Mononuclear cell (primary cell): ENCODE measurements around the gene TRPM3. TPM values are rescaled to one million over a fixed set of nuclear protein-coding genes. Genes with fewer than 3 reads are reported as not detected.

Experiments used
- H3K27me3 ChIP-seq: 2 replicates; pipeline ENCODE4 v1.6.0; 2011; ENCODE audit warnings: low read length, control low read depth; ENCODE audit not compliant: insufficient read depth
- H3K4me1 ChIP-seq: 2 replicates; pipeline ENCODE4 v1.5.1; 2011; ENCODE audit warnings: mild to moderate bottlenecking, low read length, control low read depth; ENCODE audit not compliant: insufficient read depth
- H3K4me3 ChIP-seq: 2 replicates; pipeline ENCODE4 v1.5.1; 2011; ENCODE audit warnings: mild to moderate bottlenecking, low read length, moderate library complexity
- H3K9me3 ChIP-seq: 2 replicates; pipeline ENCODE4 v1.5.1; 2011; ENCODE audit warnings: low read depth, mild to moderate bottlenecking, control low read depth, low read length
- total RNA-seq: library from RNA; depleted of rRNA; stranded (reverse); fragments of >200 nt; gene quantifications from one replicate; pipeline ENCODE4 v1.2.3, GENCODE V29; 2012

TRPM3 gene
- total RNA-seq, 1 donor = not detected

DNA sequence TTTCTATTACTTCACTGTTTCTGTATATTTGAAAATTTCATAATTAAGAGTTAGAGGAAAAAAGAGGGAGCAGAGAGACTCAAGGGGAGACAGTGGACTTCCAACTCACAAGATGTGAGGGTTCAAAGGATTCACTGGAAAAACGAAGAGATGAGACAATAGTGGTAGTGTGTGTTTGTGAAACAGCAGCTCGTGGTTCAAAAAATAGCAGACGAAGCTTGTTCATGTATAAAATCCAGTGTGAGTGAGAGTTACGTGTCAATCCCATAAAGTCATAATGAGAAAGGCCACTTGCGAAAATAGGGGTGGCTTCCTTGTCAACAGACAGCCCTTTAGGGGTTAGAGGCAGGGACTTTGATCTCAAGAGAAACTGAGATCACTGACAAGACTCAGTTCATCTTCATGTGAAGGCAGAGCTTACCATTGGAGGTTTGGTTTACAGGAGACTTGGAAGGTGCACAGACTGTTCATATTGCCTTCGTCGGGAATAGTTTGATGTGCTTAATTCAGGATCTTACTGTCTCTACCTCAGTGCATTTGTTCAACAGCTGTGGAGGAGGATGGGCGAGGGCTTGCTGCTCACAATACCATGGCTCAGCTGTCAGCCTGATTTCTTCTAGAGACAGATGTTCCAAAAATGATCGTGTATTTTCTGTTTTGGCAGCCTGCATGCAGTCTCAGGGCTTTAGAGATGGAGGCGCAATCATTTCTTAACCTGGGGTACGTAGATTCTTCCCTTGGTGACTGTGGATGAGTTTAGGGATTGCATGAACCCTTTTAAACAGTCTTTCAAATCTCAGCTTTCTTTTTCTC lies 601.3 kb downstream of the TRPM3 start:
- Histone ChIP-seq H3K9me3 (peaks cover 5% of the 10 kb centered on the region), H3K4me3 (no peak overlapping the region), H3K27me3 (no peaks in the 10 kb centered on the region), H3K4me1 (peaks cover 2% of the 10 kb centered on the region)

DNA sequence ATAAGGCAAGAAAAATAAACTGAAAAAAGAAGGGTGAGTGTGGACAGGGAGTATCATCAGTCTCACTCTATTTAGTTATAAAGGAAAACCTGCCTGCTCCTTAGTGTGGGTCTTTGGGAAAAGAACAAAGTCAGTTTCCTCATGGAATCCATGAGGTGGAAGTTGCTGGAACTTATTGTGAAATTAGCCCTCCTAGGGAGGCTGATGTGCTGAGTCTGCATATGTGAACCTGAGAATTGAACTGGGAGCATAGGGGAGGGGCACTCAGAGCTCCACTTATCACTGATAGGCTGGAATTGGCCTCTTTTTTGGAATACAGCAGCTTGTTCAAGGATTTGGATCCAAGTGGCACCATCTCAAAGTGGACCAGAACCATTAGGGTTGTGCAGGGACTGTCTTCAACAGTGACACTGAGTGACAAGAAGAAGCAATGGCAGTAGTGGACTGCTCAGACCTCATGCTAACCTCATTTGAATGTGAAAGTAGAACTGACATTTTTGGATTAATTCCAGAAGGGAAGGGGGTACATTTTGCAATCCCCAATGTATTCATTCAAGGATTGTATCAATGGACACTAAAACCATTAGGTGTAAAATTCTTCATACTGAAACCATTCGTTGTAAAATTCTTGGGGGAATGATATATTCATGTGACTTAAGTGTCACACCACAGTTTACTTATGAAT lies 603.4 kb downstream of the TRPM3 start:
- Histone ChIP-seq H3K4me3 (no peak overlapping the region), H3K9me3 (no peaks in the 10 kb centered on the region), H3K4me1 (no peaks in the 10 kb centered on the region), H3K27me3 (no peaks in the 10 kb centered on the region)

DNA sequence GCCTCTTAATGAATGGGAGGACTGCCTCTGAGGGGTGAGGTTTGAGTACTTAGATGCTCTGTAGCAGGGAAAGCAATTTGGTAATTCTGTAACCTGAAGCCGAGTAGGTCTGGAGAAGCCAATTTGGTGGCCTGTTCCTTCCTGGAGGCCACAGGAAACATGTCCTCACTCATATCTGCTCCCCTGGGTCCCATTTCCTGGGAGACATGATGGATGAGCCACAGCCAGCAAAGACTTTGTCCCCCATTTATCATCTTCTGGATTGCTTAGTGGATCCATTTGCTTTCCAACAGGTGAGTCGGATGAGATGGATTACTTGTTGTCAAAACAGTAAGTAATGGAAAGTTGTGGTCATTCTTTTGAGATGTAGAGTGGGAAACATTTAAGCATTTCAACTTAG lies 607.1 kb downstream of the TRPM3 start:
- no peak overlapping the region for H3K4me3 ChIP-seq
- H3K27me3 ChIP-seq = no peaks in the 10 kb centered on the region
- no peaks in the 10 kb centered on the region for H3K9me3 ChIP-seq
- no peaks in the 10 kb centered on the region for H3K4me1 ChIP-seq

DNA sequence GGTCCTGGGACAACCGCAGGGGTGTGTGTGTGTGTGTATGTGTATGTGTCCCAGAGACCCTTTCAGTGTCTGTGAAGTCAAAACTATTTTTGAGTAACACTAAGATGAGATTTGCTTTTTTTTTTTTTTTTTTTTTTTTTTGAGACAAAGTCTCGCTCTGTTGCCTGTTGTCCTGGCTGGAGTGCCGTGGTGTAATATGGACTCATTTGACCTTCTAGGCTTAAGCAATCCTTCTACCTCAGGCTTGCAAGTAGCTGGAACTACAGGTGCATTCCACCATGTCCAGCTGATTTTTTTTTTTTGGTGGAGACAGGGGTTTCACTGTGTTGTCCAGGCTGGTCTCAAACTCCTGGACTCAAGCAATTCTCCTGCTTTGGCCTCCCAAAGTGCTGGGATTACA lies 609.6 kb downstream of the TRPM3 start:
- H3K27me3 ChIP-seq = no peaks in the 10 kb centered on the region
- H3K9me3 ChIP-seq = no peaks in the 10 kb centered on the region
- H3K4me3 ChIP-seq = no peak overlapping the region
- no peaks in the 10 kb centered on the region for H3K4me1 ChIP-seq

DNA sequence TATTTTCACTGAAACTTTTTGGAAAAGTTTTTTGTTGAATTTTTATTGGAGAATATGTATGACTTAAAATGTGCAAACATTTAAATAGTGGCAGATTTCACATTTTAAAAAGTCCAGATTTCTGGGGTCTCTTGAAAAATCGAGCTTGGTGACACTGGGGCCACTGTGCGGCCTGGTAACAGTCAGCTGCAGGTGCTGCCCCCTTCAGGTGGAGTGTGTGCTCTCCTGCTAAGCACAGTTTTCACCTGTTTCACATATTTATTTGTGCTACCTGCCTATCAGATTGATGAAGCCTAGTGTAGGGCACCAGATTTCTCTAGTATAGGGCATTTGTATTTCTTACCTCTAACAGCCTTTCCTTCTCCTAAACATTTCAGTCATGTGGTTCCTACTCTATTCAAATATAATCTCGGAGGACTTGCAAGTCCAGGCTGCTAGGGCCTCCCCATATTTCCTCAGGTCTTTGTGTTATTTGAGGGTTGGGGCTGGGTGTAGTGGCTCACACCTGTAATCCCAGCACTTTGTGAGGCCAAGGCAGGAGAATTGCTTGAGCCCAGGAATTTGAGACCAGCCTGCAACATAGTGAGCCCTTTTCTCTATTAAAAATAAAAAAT lies 611.2 kb downstream of the TRPM3 start:
- H3K4me3 ChIP-seq = no peak overlapping the region
- no peaks in the 10 kb centered on the region for H3K4me1 ChIP-seq
- no peaks in the 10 kb centered on the region for H3K9me3 ChIP-seq
- H3K27me3 ChIP-seq = no peaks in the 10 kb centered on the region

DNA sequence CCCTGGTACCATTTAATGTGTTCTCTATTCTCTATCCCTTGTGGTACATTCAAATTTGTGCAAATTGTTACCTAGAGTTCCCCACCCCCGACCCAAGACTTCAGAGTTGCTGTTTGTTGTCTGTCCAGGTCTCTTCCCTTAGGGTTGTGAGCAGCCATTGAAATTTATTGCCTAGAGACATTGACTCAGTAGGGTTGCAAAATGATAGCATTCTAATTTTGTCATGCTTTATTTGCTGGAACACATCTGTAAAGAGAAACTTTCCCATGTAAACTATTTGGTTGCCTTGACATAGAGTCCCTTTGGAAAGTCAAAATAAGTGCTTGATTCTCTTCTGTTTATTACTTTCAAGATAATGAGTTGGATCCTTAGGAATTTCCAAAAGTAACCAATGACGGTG lies 615.3 kb downstream of the TRPM3 start:
- Histone ChIP-seq H3K4me3 (no peak overlapping the region), H3K27me3 (no peaks in the 10 kb centered on the region), H3K4me1 (peaks cover 5% of the 10 kb centered on the region), H3K9me3 (no peaks in the 10 kb centered on the region)

DNA sequence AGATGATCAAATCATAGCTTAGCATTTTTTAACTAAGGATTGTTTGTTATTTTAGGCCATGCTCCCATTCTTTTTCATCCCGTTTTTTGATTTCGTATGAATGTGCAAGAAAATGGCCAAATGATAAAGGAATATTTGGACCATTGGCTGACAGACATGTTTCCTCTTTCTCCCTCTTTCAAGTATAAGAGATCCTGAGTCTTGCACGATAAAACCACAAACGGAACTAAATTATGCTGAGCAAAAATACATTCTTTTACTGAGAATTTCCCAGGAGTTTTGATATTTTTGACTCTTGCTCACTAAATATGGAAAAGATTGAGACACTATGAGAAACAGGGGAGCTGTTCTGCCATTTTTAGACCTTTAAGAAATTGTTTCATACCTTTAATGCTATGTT lies 616.6 kb downstream of the TRPM3 start:
- peaks cover 5% of the 10 kb centered on the region for H3K4me1 ChIP-seq
- H3K4me3 ChIP-seq = no peak overlapping the region
- no peaks in the 10 kb centered on the region for H3K27me3 ChIP-seq
- no peaks in the 10 kb centered on the region for H3K9me3 ChIP-seq

DNA sequence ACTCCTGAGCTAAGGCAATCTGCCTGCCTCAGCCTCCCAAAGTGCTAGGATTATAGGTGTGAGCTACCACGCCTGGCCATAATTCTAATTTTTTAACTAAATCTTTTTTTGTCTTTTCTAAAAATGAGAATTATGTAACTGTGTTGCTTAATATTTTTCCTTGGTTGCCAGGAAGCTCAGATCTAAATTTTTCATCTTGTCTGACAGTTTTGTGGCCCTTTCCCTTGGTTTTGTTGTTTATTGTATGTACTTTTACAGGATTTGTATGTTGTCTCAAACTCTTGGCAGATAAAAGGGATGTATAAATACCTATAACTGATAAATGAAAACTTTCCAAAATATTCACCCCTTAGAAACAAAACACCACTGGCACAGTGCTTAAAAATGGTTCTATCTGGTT lies 618.7 kb downstream of the TRPM3 start:
- Histone ChIP-seq H3K4me1 (peaks cover 5% of the 10 kb centered on the region), H3K4me3 (no peak overlapping the region), H3K9me3 (no peaks in the 10 kb centered on the region), H3K27me3 (no peaks in the 10 kb centered on the region)

DNA sequence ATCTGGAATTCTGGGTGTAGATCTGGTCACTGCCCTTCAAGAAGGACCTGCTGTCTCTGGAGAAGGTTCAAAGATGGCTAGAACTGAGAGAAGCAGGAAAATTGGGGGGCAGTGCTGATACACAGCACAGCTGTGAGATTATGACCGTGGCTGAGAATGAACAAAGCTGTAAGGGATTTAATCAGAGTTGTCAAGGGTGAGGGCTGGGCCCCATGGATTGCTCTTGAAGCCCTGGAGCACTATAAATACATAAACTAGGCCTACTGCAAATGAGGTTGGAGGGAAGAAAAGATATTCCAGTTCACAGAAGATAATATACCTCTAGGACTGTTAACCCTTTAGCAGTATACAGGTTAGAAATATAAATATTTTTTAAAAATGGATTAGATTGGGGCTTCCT lies 620.6 kb downstream of the TRPM3 start:
- Histone ChIP-seq H3K4me3 (no peak overlapping the region), H3K4me1 (peaks cover 5% of the 10 kb centered on the region), H3K27me3 (no peaks in the 10 kb centered on the region), H3K9me3 (no peaks in the 10 kb centered on the region)

DNA sequence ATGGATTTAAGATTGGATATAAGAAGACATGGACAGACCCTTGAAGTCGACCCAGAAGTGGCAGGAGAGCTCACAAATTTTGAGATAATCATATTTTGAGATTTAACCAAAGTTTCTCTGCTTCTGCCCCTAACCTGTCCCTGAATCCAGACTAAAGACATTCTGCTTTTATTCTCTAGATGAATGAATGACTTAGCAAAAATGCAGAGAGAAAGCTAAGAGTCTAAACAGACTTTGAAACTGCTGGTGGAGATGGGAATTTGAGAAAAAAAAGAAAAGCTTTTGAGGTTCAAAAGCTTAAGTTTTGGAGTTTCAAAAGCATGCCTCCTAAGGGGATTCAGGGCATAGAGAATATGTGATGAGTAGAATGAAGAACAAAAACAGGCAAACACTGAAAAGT lies 621.8 kb downstream of the TRPM3 start:
- no peaks in the 10 kb centered on the region for H3K9me3 ChIP-seq
- H3K4me3 ChIP-seq = no peak overlapping the region
- no peaks in the 10 kb centered on the region for H3K27me3 ChIP-seq
- peaks cover 10% of the 10 kb centered on the region for H3K4me1 ChIP-seq

DNA sequence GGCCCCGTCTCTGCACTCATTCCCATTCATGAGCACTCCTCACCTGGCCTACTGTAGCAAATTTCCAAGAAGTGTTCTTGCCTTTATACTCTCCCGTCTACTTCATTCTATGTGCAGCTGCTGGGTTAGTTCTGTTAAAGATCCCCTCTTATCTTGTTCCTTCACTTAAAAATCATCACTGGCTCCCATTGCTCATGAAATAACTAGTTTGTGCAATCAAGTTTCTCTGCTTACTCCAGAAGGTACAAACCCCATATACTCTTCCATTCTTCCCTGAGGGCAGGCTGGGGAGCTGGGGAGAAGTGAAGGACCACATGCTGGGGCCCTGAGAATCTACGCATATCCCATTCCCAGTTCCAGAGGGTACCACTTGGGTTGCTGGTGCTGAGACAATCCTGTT lies 622.6 kb downstream of the TRPM3 start:
- no peak overlapping the region for H3K4me3 ChIP-seq
- no peaks in the 10 kb centered on the region for H3K27me3 ChIP-seq
- peaks cover 18% of the 10 kb centered on the region for H3K4me1 ChIP-seq
- no peaks in the 10 kb centered on the region for H3K9me3 ChIP-seq

DNA sequence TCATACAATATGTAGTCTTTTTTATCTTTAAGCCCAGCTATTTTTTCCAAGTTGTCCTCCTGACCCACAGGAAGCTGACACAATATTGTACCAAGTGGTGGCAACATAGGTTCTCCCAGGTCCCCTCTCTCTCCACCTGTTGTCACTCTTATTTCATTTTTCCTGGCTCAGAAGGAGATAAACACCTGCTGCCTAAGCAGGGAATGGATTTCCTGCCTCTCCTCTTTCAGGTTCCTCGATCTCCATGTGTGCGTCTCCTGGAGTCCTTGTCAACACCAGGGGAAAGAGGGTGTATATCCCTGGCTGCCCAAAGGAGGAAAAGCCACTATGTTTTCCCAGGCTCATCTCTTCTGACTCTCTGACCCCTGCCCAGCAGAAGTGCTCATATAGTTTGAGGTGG lies 625.2 kb downstream of the TRPM3 start:
- Histone ChIP-seq H3K4me3 (no peak overlapping the region), H3K9me3 (no peaks in the 10 kb centered on the region), H3K27me3 (no peaks in the 10 kb centered on the region), H3K4me1 (peaks cover 29% of the 10 kb centered on the region)

DNA sequence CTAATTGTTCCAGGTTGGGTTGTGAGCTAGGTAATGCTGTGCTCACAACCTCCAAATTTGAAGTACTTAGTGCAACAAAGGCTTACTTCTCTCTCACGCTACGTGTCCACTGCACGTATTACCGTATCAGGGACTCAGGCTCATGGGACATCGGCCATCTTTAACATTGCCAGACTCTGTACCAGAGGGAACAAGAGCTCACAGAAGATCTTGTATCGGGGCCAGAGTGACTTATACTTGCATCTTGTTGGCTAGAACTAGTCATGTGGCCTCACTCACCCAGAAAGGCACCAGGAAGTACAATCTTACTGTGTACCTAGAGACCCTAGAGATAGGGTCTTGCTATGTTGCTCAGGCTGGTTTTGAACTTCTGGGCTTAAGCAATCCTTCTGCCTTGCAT lies 625.9 kb downstream of the TRPM3 start:
- Histone ChIP-seq H3K9me3 (no peaks in the 10 kb centered on the region), H3K4me1 (peaks cover 29% of the 10 kb centered on the region), H3K27me3 (no peaks in the 10 kb centered on the region), H3K4me3 (no peak overlapping the region)

DNA sequence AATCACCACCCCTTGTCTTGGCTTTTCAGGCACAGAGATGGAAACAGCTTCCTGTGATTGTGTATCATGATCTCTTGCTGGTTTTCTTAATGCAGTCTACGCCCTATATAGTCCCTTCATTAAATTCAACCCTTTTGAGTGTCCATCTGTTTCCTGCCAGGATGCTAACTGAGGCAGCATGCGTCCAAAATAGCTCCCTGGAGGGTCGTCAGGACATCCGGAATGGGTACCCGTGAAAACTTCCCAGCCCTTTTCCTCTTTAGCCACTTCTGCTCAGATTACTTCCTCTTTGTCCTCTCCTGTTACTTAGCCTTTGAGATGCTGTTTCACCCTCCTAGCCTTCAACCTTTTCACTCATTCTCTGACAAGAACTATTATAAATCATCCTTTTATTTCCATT lies 627.2 kb downstream of the TRPM3 start:
- Histone ChIP-seq H3K4me3 (no peak overlapping the region), H3K9me3 (no peaks in the 10 kb centered on the region), H3K4me1 (peaks cover 29% of the 10 kb centered on the region), H3K27me3 (no peaks in the 10 kb centered on the region)

DNA sequence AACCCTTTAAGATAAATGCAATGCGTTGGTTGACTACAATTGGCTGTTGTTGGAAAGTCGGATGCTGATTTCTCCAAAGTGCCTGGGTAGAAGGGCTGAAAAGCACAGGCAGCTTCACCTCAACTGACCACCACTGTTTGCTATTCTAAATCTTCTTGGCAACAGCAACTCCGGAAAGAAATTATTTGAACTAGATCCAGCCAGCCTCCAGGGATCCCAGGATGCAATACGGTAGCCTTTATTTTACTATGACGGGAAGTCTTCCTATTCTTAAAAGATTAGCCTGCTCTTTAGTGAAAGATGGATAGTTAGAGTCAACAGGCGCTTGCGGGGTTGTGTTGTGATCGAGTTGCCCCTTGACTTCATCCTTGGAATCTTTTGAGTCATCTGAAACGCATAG lies 628.4 kb downstream of the TRPM3 start:
- H3K27me3 ChIP-seq = no peaks in the 10 kb centered on the region
- H3K4me1 ChIP-seq = peaks cover 29% of the 10 kb centered on the region
- H3K9me3 ChIP-seq = no peaks in the 10 kb centered on the region
- no peak overlapping the region for H3K4me3 ChIP-seq
